ENCODE data around the gene SNX22.

- TF ChIP-seq CTCF (IDR thresholded peaks at IDR 0.05) (no peak), POLR2A (IDR thresholded peaks at IDR 0.05) (no peak)
Measured at GRCh38 chr15:64143276-64143675, 8.3 kb upstream of the SNX22 start.

Data from right lobe of liver (tissue), 4 donors.